Activated CD4-positive, alpha-beta T cell treated with anti-CD3 and anti-CD28 coated beads, Interleukin-2, amount 10 ng/mL, durations not matched to agents 7 days and 5 days (primary cell): ENCODE measurements around the gene ZNF407. TPM values are rescaled to one million over a fixed set of nuclear protein-coding genes. Genes with fewer than 3 reads are reported as not detected.
"Not testable (repeated sequence)": the region's sequence is repeated elsewhere in the genome, so short reads cannot be mapped to it uniquely, and the experiment has no call there.

Experiments
- CTCF ChIA-PET: fragments of 350-600 bp; sonication (Branson Sonifier 250); formaldehyde crosslinking; loops from one replicate; lab custom pipeline; 2021; ENCODE audit warnings: antibody characterized with exemption; lab: Charles Lee
- POLR2A ChIA-PET: fragments of 350-600 bp; sonication (Branson Sonifier 250); formaldehyde crosslinking; loops from one replicate; lab custom pipeline; 2021; ENCODE audit warnings: antibody characterized with exemption; lab: Charles Lee
- DNase-seq: peaks from one replicate; pipeline ENCODE4 v3.0.0-alpha.2; 2020
- H3K27ac Mint-ChIP-seq: one replicate; pipeline ENCODE4 v1.8.0; 2021; ENCODE audit warnings: mild to moderate bottlenecking, moderate library complexity, mixed read lengths
- H3K27me3 Mint-ChIP-seq: one replicate; pipeline ENCODE4 v1.8.0; 2021; ENCODE audit warnings: mixed read lengths
- H3K36me3 Mint-ChIP-seq: one replicate; pipeline ENCODE4 v1.8.0; 2021; ENCODE audit warnings: low read depth, mixed read lengths
- H3K4me1 Mint-ChIP-seq: one replicate; pipeline ENCODE4 v1.8.0; 2021; ENCODE audit warnings: mixed read lengths
- H3K4me3 Mint-ChIP-seq: one replicate; pipeline ENCODE4 v1.8.0; 2021; ENCODE audit warnings: mild to moderate bottlenecking, moderate library complexity, mixed read lengths
- H3K9me3 Mint-ChIP-seq: one replicate; pipeline ENCODE4 v1.8.0; 2021; ENCODE audit warnings: mixed read lengths
- total RNA-seq, 2 experiments: library from RNA; stranded (reverse); gene quantifications; one replicate each; pipeline ENCODE4 v1.2.3, GENCODE V29; 2021

ZNF407 gene
- total RNA-seq, 2 experiments from 2014 or later: 19.3 TPM

GRCh38 chr18:74963820-74964446, 366.3 kb downstream of the ZNF407 start:
- CTCF ChIA-PET: interaction anchor here (1.2 kb wide), 1 partner anchor 11 kb away, joined by 3 read pairs; no protein-coding TSS in a partner anchor
- peaks cover 3% of the 10 kb centered on the region for H3K9me3 Mint-ChIP-seq

GRCh38 chr18:74965682-74966081, 368.0 kb downstream of the ZNF407 start:
- POLR2A ChIA-PET: no interaction called here
- CTCF ChIA-PET: no interaction called here
- no peak for DNase-seq
- H3K27me3 Mint-ChIP-seq: no peaks in the 10 kb centered on the region
- no peak overlapping the region for H3K27ac Mint-ChIP-seq
- H3K36me3 Mint-ChIP-seq: no peaks in the 10 kb centered on the region
- no peaks in the 10 kb centered on the region for H3K4me1 Mint-ChIP-seq
- no peak overlapping the region for H3K4me3 Mint-ChIP-seq
- peaks cover 3% of the 10 kb centered on the region for H3K9me3 Mint-ChIP-seq

More at GRCh38 chr18:74963820-74964446, 366.3 kb downstream of the ZNF407 start:
- H3K27me3 Mint-ChIP-seq: no peaks in the 10 kb centered on the region
- no peak for DNase-seq
- H3K4me3 Mint-ChIP-seq: no peak overlapping the region
- no peak overlapping the region for H3K27ac Mint-ChIP-seq
- H3K36me3 Mint-ChIP-seq: no peaks in the 10 kb centered on the region
- H3K4me1 Mint-ChIP-seq: no peaks in the 10 kb centered on the region
- POLR2A ChIA-PET: no interaction called here

DNA sequence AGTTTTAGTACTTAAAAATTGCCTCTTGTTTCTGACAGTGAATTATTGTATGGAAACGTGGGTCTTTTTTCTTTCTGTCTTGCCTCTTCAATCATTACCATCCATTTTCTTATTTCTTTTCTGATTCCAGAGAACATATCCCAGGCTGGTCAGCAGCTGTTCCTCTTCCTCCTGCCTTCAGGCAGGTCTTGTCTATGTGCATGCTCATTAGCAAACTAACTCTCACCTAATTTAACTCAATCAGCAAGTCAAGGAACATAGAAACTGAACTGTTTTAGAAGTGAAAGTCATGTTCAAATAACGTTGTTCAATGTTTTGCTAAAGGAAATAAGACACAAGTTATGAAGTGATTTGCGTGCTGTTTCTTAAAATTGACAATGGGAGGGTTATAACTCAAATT, 369.8 kb downstream of the ZNF407 start:
- CTCF ChIA-PET: no interaction called here
- POLR2A ChIA-PET: no interaction called here
- no peak overlapping the region for H3K4me3 Mint-ChIP-seq
- no peaks in the 10 kb centered on the region for H3K4me1 Mint-ChIP-seq
- H3K9me3 Mint-ChIP-seq: peaks cover 3% of the 10 kb centered on the region
- H3K27me3 Mint-ChIP-seq: no peaks in the 10 kb centered on the region
- peak overlapping the region; percentile 50 for H3K27ac Mint-ChIP-seq
- H3K36me3 Mint-ChIP-seq: no peaks in the 10 kb centered on the region
- no peak for DNase-seq

DNA sequence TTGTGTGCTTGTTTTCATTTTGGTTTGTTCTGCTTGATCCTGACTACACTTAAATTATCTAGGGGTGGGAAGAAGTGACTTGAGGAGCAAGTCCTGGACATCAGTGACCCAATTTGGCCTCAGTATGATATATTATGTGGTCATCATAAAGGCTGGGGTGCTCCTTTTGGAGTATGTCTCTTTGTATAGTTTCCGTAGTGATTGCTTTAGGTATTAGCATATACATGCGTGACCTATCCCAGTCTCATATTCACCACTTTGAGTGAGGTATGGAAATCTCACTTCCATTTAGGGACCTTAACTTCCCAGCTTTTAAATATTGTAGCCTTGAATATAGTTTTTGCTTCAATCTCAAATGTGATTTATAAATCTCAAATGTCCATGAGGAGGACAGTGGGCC, 370.3 kb downstream of the ZNF407 start:
- H3K27ac Mint-ChIP-seq: no peak overlapping the region
- no peaks in the 10 kb centered on the region for H3K27me3 Mint-ChIP-seq
- no peaks in the 10 kb centered on the region for H3K36me3 Mint-ChIP-seq
- H3K9me3 Mint-ChIP-seq: peaks cover 3% of the 10 kb centered on the region
- H3K4me3 Mint-ChIP-seq: no peak overlapping the region
- CTCF ChIA-PET: no interaction called here
- DNase-seq: no peak
- no peaks in the 10 kb centered on the region for H3K4me1 Mint-ChIP-seq
- POLR2A ChIA-PET: no interaction called here

GRCh38 chr18:74971358-74971757, 373.7 kb downstream of the ZNF407 start:
- POLR2A ChIA-PET: interaction anchor here (0.6 kb wide), 1 partner anchor 69 kb away, joined by 3 read pairs; no protein-coding TSS in a partner anchor
- H3K9me3 Mint-ChIP-seq, CTCF ChIA-PET, H3K4me1 Mint-ChIP-seq, DNase-seq, H3K4me3 Mint-ChIP-seq, H3K27me3 Mint-ChIP-seq, H3K36me3 Mint-ChIP-seq, H3K27ac Mint-ChIP-seq: not testable (repeated sequence)

GRCh38 chr18:74971776-74972175, 374.1 kb downstream of the ZNF407 start:
- H3K4me1 Mint-ChIP-seq, DNase-seq, H3K27me3 Mint-ChIP-seq, H3K27ac Mint-ChIP-seq, H3K9me3 Mint-ChIP-seq, H3K36me3 Mint-ChIP-seq, H3K4me3 Mint-ChIP-seq, CTCF ChIA-PET: not testable (repeated sequence)
- POLR2A ChIA-PET: interaction anchor here (0.6 kb wide), 1 partner anchor 69 kb away, joined by 3 read pairs; no protein-coding TSS in a partner anchor

DNA sequence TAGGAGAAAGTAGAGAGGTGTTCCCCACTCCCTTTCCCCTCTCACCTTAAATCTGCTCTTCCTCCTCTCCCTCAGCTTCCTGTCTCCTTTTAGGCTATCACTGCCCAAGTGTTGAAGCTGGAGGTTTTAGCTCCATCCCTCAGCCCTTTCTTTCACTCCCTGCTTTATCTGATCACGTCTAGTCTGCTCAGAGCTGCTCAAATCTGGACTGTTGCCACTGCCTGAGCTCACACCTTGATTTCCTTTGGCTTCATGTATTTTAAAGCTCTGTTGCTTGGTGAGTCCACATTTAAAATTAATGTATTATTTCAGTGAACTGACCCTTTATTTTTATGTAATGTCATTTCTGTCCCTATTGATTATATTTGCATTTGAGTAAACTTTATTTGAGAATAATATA, 374.7 kb downstream of the ZNF407 start:
- Mint-ChIP-seq H3K36me3 (no peaks in the 10 kb centered on the region), H3K4me3 (no peak overlapping the region)
- POLR2A ChIA-PET: no interaction called here

GRCh38 chr18:74975001-74975400, 377.3 kb downstream of the ZNF407 start:
- no peak for DNase-seq
- CTCF ChIA-PET: interaction anchor here (0.8 kb wide), 1 partner anchor 12 kb away, joined by 3 read pairs; no protein-coding TSS in a partner anchor
- Mint-ChIP-seq H3K4me3 (no peak overlapping the region), H3K9me3 (no peaks in the 10 kb centered on the region), H3K36me3 (no peaks in the 10 kb centered on the region), H3K27ac (no peak overlapping the region), H3K27me3 (no peaks in the 10 kb centered on the region), H3K4me1 (no peaks in the 10 kb centered on the region)
- POLR2A ChIA-PET: interaction anchor here (0.7 kb wide), 1 partner anchor 492 kb away, joined by 3 read pairs; no protein-coding TSS in a partner anchor

More for the DNA sequence above, 374.7 kb downstream of the ZNF407 start:
- Mint-ChIP-seq H3K27ac (no peak overlapping the region), H3K9me3 (peaks cover 2% of the 10 kb centered on the region), H3K4me1 (no peaks in the 10 kb centered on the region), H3K27me3 (no peaks in the 10 kb centered on the region)
- DNase-seq: no peak
- CTCF ChIA-PET: no interaction called here

GRCh38 chr18:74976331-74976909, 378.8 kb downstream of the ZNF407 start:
- CTCF ChIA-PET: no interaction called here
- Mint-ChIP-seq H3K36me3 (peaks cover 2% of the 10 kb centered on the region), H3K4me1 (no peaks in the 10 kb centered on the region), H3K27me3 (no peaks in the 10 kb centered on the region), H3K9me3 (no peaks in the 10 kb centered on the region), H3K27ac (no peak overlapping the region), H3K4me3 (no peak overlapping the region)
- no peak for DNase-seq
- POLR2A ChIA-PET: no interaction called here

DNA sequence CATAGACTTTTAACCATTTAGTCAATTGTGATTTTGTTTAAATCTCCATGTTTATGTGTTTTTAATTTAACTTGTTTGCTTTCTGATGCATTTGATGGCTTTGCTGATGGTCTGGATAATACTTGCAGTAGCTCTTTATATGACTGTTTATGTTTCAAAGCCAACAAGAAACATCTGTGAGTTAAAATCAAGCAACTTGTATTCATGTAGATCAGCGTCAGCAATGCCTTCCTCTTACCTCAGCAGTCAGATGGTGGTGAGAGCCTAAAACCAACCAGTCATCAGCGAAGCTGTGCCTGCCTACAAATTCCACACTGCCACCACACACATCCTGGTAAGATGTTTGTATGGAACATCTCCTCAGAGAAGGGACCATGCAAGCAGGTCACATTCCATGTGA, 379.4 kb downstream of the ZNF407 start:
- no peaks in the 10 kb centered on the region for H3K4me1 Mint-ChIP-seq
- DNase-seq: no peak
- CTCF ChIA-PET: no interaction called here
- POLR2A ChIA-PET: no interaction called here
- H3K4me3 Mint-ChIP-seq: no peak overlapping the region
- no peaks in the 10 kb centered on the region for H3K9me3 Mint-ChIP-seq
- peaks cover 2% of the 10 kb centered on the region for H3K36me3 Mint-ChIP-seq
- no peaks in the 10 kb centered on the region for H3K27me3 Mint-ChIP-seq
- H3K27ac Mint-ChIP-seq: no peak overlapping the region

DNA sequence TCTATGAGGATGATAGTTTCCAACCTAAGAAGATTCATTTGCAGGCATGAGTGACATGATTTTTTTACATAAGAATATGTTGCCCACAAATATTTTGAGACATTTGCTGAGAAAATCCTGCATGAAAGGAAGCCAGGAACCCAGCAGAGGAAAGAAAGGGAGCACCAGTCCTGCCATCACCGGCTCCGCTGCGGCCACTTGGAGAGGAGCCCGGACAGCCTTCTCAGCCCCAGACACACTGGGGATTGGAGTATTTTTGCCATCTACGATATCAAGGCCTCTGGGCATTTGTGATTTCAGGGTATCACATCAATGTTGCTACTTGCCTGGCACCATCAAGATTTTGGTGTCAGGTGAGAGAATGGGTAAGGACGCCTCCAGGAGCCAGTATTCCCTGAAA, 383.0 kb downstream of the ZNF407 start:
- DNase-seq: no peak
- Mint-ChIP-seq H3K4me3 (no peak overlapping the region), H3K9me3 (no peaks in the 10 kb centered on the region), H3K27ac (no peak overlapping the region), H3K36me3 (peaks cover 2% of the 10 kb centered on the region), H3K4me1 (no peaks in the 10 kb centered on the region), H3K27me3 (no peaks in the 10 kb centered on the region)
- POLR2A ChIA-PET: interaction anchor here (1.0 kb wide), 1 partner anchor 91 kb away, joined by 3 read pairs; no protein-coding TSS in a partner anchor
- CTCF ChIA-PET: no interaction called here

- Mint-ChIP-seq H3K27me3 (no peaks in the 10 kb centered on the region), H3K4me1 (no peaks in the 10 kb centered on the region), H3K36me3 (peaks cover 2% of the 10 kb centered on the region), H3K4me3 (no peak overlapping the region), H3K27ac (no peak overlapping the region), H3K9me3 (no peaks in the 10 kb centered on the region)
- DNase-seq: no peak
- ChIA-PET CTCF (no interaction called here), POLR2A (interaction anchor here (1.0 kb wide), 1 partner anchor 90 kb away, joined by 3 read pairs; no protein-coding TSS in a partner anchor)
Observed at GRCh38 chr18:74981476-74981875, 383.8 kb downstream of the ZNF407 start.

DNA sequence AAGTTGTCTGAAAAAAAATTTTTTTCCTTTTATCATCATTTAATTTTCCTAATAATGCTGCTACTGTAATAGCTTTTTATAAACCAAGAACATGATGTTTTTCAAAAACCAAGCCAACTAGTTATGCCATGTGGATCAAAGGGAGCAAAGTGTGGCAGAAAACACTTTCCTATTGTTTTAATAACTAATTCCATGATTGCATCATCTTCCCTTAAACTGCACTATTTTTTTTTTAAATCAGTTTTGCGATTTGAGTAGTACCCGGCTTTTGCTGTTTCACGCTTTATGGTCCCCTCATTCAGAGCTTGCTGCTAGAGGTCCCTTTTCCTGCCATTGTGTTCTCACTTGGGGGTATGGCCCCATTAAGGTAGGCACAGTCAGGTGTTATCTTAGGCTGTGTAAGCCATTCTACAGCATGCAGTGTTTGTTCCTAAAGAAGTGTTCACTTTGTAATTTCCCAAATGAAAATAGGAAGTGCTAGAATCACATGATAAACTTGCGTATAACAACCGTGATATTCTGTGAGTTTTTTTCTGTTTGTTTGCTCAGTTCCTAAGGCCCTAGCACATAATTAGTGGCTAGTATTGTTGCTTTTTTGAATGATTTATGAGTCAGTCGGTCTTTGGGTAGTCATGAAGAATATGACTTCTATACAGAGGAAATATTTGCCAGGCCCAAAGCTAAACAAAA, 385.4 kb downstream of the ZNF407 start:
- Mint-ChIP-seq H3K9me3 (no peaks in the 10 kb centered on the region), H3K36me3 (peaks cover 2% of the 10 kb centered on the region), H3K27ac (no peak overlapping the region), H3K27me3 (no peaks in the 10 kb centered on the region), H3K4me3 (no peak overlapping the region), H3K4me1 (no peaks in the 10 kb centered on the region)
- DNase-seq: no peak
- ChIA-PET CTCF (no interaction called here), POLR2A (no interaction called here)
